ENCODE data around the gene UBE3C.
"Not testable (repeated sequence)": the region's sequence is repeated elsewhere in the genome, so short reads cannot be mapped to it uniquely, and the experiment has no call there.

The UBE3C gene

GRCh38 chr7:157235357-157236333 lies 96.9 kb downstream of the UBE3C start:
- no peak for DNase-seq

- DNase-seq, result peak in 1 of 56 donors; percentile 29
Measured at GRCh38 chr7:157238087-157238486, 99.4 kb downstream of the UBE3C start.

- no peak for DNase-seq
Measured at GRCh38 chr7:157239571-157240270, 101.0 kb downstream of the UBE3C start.

GRCh38 chr7:157241631-157242030 lies 102.9 kb downstream of the UBE3C start:
- DNase-seq, result no peak

GRCh38 chr7:157244516-157245294 lies 106.0 kb downstream of the UBE3C start:
- DNase-seq, result no peak

- DNase-seq, result no peak
Measured at GRCh38 chr7:157246052-157246451, 107.3 kb downstream of the UBE3C start.

GRCh38 chr7:157248659-157249058 lies 109.9 kb downstream of the UBE3C start:
- no peak for DNase-seq

- peak in 4 of 56 donors; percentile 6 to 46 (median 16) for DNase-seq
Measured at GRCh38 chr7:157250605-157251228, 112.0 kb downstream of the UBE3C start.

- DNase-seq, result not testable (repeated sequence)
Measured at GRCh38 chr7:157251817-157252216, 113.1 kb downstream of the UBE3C start.

- DNase-seq, result peak in 44 of 56 donors; percentile 8 to 80 (median 37)
Measured at GRCh38 chr7:157253850-157254249, 115.1 kb downstream of the UBE3C start.

- DNase-seq, result not testable (repeated sequence)
Measured at GRCh38 chr7:157254781-157255180, 116.1 kb downstream of the UBE3C start.

- DNase-seq, result no peak
Measured at GRCh38 chr7:157255201-157255606, 116.5 kb downstream of the UBE3C start.

- DNase-seq, result no peak
Measured at GRCh38 chr7:157263156-157263555, 124.4 kb downstream of the UBE3C start.

GRCh38 chr7:157265051-157265450 lies 126.3 kb downstream of the UBE3C start:
- DNase-seq, result no peak

GRCh38 chr7:157266272-157266671 lies 127.5 kb downstream of the UBE3C start:
- DNase-seq, result no peak

- no peak for DNase-seq
Measured at GRCh38 chr7:157267516-157267915, 128.8 kb downstream of the UBE3C start.

- no peak for DNase-seq
Measured at GRCh38 chr7:157267956-157268355, 129.2 kb downstream of the UBE3C start.

GRCh38 chr7:157268540-157268939 lies 129.8 kb downstream of the UBE3C start:
- DNase-seq, result no peak

GRCh38 chr7:157269341-157270059 lies 130.8 kb downstream of the UBE3C start:
- DNase-seq, result no peak

- DNase-seq, result no peak
Measured at GRCh38 chr7:157270060-157270444, 131.3 kb downstream of the UBE3C start.
